Measurements from ENCODE around the gene L3MBTL4. TPM values are rescaled to one million over a fixed set of nuclear protein-coding genes. Genes with fewer than 3 reads are reported as not detected.

Gene L3MBTL4
- polyA plus RNA-seq, 3 donors, result 4.6 to 7.3 (median 6.3) TPM

DNA sequence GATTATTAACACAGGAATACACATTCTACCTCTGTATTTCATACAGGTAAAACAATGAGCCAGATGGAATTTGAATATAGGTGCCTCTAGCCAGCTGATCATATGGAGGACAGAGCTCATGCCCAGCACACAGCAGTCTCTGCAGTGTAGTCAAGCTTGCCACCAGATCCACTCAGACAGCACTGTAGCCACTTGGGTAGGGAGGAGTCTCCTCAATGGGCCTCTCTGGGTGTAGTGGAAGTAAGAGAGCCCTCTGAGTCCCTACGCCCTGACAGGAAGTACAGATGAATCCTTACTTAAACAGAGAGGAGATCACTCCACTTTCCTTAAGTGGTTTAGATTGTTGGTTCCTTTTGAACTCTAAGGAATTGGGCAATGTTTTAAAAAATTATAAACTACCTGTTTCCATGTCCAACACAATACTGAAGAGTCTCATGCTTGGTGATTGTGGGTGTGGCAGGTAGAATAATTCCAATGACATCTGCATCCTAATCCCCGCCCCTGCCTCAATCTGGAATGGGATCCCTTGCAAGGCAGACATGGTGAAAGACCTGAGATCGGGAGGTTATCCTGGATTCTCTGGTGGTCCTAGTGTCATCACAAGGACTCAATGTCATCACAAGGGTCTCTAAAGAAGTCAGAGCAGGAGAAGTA is 496.4 kb downstream of the L3MBTL4 start:
- no peak for DNase-seq (ENCODE audit: extremely low read depth in 1 of 11, low read depth in 9 of 11, low spot score in 4 of 11)

DNA sequence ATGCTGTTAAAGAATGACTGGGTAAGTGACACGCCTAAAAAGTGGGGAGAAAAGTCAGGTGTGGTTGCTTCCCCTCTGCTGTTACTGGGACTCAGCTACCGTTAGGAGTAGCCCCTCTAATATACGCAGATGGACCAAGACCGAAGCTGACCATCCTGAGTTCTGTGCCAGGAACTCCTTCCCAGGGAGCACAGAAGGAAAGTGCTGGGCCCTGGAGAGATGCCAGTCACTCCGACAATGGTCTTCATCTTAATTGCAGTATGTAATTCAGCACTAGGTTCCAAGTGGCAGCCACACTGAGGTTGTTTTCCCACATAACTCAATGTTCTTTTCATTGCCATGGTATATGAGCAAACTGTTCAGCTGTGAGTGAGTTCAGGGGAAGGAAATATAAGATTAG is 499.8 kb downstream of the L3MBTL4 start:
- no peak for DNase-seq (ENCODE audit: extremely low read depth in 1 of 11, low read depth in 9 of 11, low spot score in 4 of 11)

DNA sequence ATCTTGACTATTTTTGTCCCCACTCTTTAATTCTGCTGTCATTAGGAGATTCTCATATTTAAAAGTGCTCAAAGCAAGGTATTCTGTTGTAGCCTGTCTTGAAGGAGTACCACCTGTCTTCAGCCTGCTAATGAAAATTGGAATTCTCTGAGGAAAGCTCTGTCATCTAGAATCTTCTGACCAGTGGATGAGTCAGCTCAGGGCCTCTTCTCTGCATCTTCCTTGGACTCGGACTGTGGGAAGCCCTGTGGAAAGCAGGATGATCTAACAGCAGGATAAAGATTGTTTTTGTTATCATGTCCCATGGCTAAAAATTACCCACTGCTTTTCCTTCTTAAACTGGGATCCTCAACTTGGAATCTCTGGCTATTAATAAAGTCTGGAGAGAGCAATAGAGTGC is 500.7 kb downstream of the L3MBTL4 start:
- no peak for DNase-seq (ENCODE audit: extremely low read depth in 1 of 11, low read depth in 9 of 11, low spot score in 4 of 11)

DNA sequence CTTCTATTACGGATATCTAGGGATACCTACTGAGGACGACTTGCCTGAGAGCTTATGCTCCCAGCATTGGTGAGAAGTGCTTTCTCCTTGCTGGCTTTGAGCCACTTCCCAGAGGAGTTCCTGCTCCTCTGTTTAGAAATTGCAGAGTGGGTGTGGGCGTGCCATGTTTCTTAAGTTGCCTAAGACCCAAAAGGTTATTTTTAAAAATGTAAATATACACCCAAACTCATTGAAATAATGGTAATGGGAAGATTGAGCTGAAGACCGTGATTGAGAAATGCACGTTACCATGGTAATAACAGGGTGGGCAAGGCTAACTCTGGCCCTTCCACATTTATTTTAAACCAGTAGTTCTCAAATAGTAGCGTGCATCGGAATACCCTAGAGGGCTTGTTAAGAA is 502.1 kb downstream of the L3MBTL4 start:
- DNase-seq (ENCODE audit: extremely low read depth in 1 of 11, low read depth in 9 of 11, low spot score in 4 of 11), result no peak

DNA sequence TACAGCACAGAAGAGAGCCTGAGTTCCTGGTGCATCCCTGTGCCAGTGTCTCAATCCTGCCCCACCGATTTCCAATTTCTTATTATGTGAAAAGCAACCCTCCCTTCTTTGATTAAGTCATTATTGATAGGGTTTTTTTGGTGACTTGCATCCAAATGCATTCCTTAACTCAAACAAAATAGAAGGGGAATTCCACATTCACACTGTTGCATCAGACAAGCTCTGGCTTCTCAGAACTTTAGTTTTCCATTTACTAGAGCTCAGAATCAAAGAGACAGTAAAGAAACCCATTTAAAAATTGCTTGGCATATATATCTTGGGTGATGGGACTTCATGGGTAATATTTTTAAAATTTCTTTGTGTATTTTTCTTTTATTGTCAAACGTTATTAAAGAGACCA is 505.6 kb downstream of the L3MBTL4 start:
- no peak for DNase-seq (ENCODE audit: extremely low read depth in 1 of 11, low read depth in 9 of 11, low spot score in 4 of 11)

All from renal cortex interstitium (tissue), 11 donors.